ENCODE results near the gene FARP1.

FARP1 gene

DNA sequence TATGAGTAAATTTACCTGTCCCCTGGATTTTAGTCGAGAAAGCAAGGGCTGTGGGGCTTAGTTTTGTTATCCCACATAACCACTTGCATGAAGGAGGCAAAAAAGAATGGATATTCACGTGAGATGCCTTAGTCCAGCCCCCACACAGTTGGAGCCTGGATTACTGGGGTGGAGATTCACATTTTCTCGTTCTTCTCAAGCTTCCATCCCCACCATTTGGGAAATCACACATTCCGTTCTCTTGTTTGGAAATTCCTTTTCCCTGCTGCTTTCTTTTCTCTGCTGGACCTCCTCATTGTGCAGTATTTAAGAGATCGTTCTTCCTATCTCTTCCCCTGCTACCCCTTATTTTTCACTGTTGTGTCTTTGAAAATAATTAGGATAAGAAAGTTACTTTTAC, 45.1 kb upstream of the FARP1 start:
- H3K4me3 ChIP-seq (ENCODE audit: low read length) = no peak overlapping the region
- TF ChIP-seq EZH2phosphoT487 (IDR thresholded peaks at IDR 0.05; ENCODE audit: borderline replicate concordance, low read length) (no peak), CTCF (IDR thresholded peaks at IDR 0.05; ENCODE audit: low read depth, low read length, poor library complexity, severe bottlenecking) (no peak)
- H3F3A ChIP-seq (ENCODE audit: control insufficient read depth, insufficient read depth) = no peaks in the 10 kb centered on the region
- H3K9me2 ChIP-seq (replicated peaks; ENCODE audit: control insufficient read depth, low read length) = no peaks in the 10 kb centered on the region
- H4K20me1 ChIP-seq (ENCODE audit: control insufficient read depth, insufficient read depth, low read depth, low read length) = no peaks in the 10 kb centered on the region
- H3K36me3 ChIP-seq (ENCODE audit: control insufficient read depth, low read length) = no peaks in the 10 kb centered on the region
- no peaks in the 10 kb centered on the region for H3K79me2 ChIP-seq (ENCODE audit: control insufficient read depth, low read length)
- H3K4me1 ChIP-seq (ENCODE audit: control insufficient read depth, low read length) = no peaks in the 10 kb centered on the region
- H3K27me3 ChIP-seq (ENCODE audit: control insufficient read depth, low read length) = no peaks in the 10 kb centered on the region
- no peak overlapping the region for H3K27ac ChIP-seq (ENCODE audit: low read depth, low read length)
- H3K4me2 ChIP-seq (ENCODE audit: low read length) = no peak overlapping the region
- no peaks in the 10 kb centered on the region for H3K9me3 ChIP-seq (ENCODE audit: control insufficient read depth, insufficient read depth, low read length)

- H3K4me2 ChIP-seq (ENCODE audit: low read length) = no peak overlapping the region
- TF ChIP-seq CTCF (IDR thresholded peaks at IDR 0.05; ENCODE audit: low read depth, low read length, poor library complexity, severe bottlenecking) (no peak), EZH2phosphoT487 (IDR thresholded peaks at IDR 0.05; ENCODE audit: borderline replicate concordance, low read length) (no peak)
Observed at GRCh38 chr13:98098516-98098915, 44.4 kb upstream of the FARP1 start.

DNA sequence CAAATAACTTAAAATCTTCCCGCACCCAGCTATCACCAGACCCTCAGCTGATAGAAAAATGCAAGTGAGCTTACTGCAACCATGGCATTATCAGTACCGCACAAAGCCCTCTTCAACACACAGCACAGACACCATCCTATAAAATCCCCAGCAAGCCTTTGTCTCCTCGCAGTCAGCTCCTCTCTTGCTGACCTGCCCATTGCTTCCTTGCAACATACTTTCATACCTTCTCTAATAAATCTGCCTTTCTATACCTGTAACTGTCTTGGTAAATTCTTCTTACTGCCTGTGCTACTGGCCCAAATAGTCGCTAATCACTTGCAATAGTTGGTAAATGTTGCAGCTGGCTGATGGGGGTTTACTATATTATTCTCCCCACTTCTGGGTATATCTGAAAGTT, 43.3 kb upstream of the FARP1 start:
- TF ChIP-seq CTCF (IDR thresholded peaks at IDR 0.05; ENCODE audit: low read depth, low read length, poor library complexity, severe bottlenecking) = no peak
- no peak for TF ChIP-seq EZH2phosphoT487 (IDR thresholded peaks at IDR 0.05; ENCODE audit: borderline replicate concordance, low read length)

More at GRCh38 chr13:98098516-98098915, 44.4 kb upstream of the FARP1 start:
- no peak overlapping the region for H3K27ac ChIP-seq (ENCODE audit: low read depth, low read length)
- no peaks in the 10 kb centered on the region for H3K9me2 ChIP-seq (replicated peaks; ENCODE audit: control insufficient read depth, low read length)
- no peak overlapping the region for H3K4me3 ChIP-seq (ENCODE audit: low read length)
- H3F3A ChIP-seq (ENCODE audit: control insufficient read depth, insufficient read depth) = no peaks in the 10 kb centered on the region
- H3K79me2 ChIP-seq (ENCODE audit: control insufficient read depth, low read length) = no peaks in the 10 kb centered on the region
- no peaks in the 10 kb centered on the region for H3K27me3 ChIP-seq (ENCODE audit: control insufficient read depth, low read length)
- H3K9me3 ChIP-seq (ENCODE audit: control insufficient read depth, insufficient read depth, low read length) = no peaks in the 10 kb centered on the region
- no peaks in the 10 kb centered on the region for H3K36me3 ChIP-seq (ENCODE audit: control insufficient read depth, low read length)
- H3K4me1 ChIP-seq (ENCODE audit: control insufficient read depth, low read length) = no peaks in the 10 kb centered on the region
- no peaks in the 10 kb centered on the region for H4K20me1 ChIP-seq (ENCODE audit: control insufficient read depth, insufficient read depth, low read depth, low read length)

GRCh38 chr13:98100481-98100880, 42.4 kb upstream of the FARP1 start:
- no peak overlapping the region for H3K27ac ChIP-seq (ENCODE audit: low read depth, low read length)
- H3K9me3 ChIP-seq (ENCODE audit: control insufficient read depth, insufficient read depth, low read length) = no peaks in the 10 kb centered on the region
- no peaks in the 10 kb centered on the region for H4K20me1 ChIP-seq (ENCODE audit: control insufficient read depth, insufficient read depth, low read depth, low read length)
- no peak overlapping the region for H3K4me2 ChIP-seq (ENCODE audit: low read length)
- TF ChIP-seq EZH2phosphoT487 (IDR thresholded peaks at IDR 0.05; ENCODE audit: borderline replicate concordance, low read length) (no peak), CTCF (IDR thresholded peaks at IDR 0.05; ENCODE audit: low read depth, low read length, poor library complexity, severe bottlenecking) (no peak)
- H3K4me3 ChIP-seq (ENCODE audit: low read length) = no peak overlapping the region
- no peaks in the 10 kb centered on the region for H3K9me2 ChIP-seq (replicated peaks; ENCODE audit: control insufficient read depth, low read length)
- no peaks in the 10 kb centered on the region for H3K79me2 ChIP-seq (ENCODE audit: control insufficient read depth, low read length)
- H3F3A ChIP-seq (ENCODE audit: control insufficient read depth, insufficient read depth) = no peaks in the 10 kb centered on the region
- H3K4me1 ChIP-seq (ENCODE audit: control insufficient read depth, low read length) = no peaks in the 10 kb centered on the region
- no peaks in the 10 kb centered on the region for H3K27me3 ChIP-seq (ENCODE audit: control insufficient read depth, low read length)
- no peaks in the 10 kb centered on the region for H3K36me3 ChIP-seq (ENCODE audit: control insufficient read depth, low read length)

More for the DNA sequence above, 43.3 kb upstream of the FARP1 start:
- Histone ChIP-seq H3K4me1 (ENCODE audit: control insufficient read depth, low read length) (no peaks in the 10 kb centered on the region), H4K20me1 (ENCODE audit: control insufficient read depth, insufficient read depth, low read depth, low read length) (no peaks in the 10 kb centered on the region), H3K9me2 (replicated peaks; ENCODE audit: control insufficient read depth, low read length) (no peaks in the 10 kb centered on the region), H3K27me3 (ENCODE audit: control insufficient read depth, low read length) (no peaks in the 10 kb centered on the region), H3K4me2 (ENCODE audit: low read length) (no peak overlapping the region), H3K4me3 (ENCODE audit: low read length) (no peak overlapping the region), H3K27ac (ENCODE audit: low read depth, low read length) (no peak overlapping the region), H3K79me2 (ENCODE audit: control insufficient read depth, low read length) (no peaks in the 10 kb centered on the region), H3K9me3 (ENCODE audit: control insufficient read depth, insufficient read depth, low read length) (no peaks in the 10 kb centered on the region), H3K36me3 (ENCODE audit: control insufficient read depth, low read length) (no peaks in the 10 kb centered on the region), H3F3A (ENCODE audit: control insufficient read depth, insufficient read depth) (no peaks in the 10 kb centered on the region)

All from DOHH2 (cell line).